Testis (tissue), 2 donors: ENCODE results near the gene NCKAP5.

Source experiments
- CTCF ChIP-seq, 3 experiments: fragments of 450-650 bp in 2 of 3; fragments of 200-600 bp in 1 of 3; sonication (generic) in 1 of 3; IDR thresholded peaks; one replicate each; pipeline ENCODE4 v1.5.1; 2016 to 2019; ENCODE audit warnings: antibody characterized with exemption in 3 of 3, mild to moderate bottlenecking in 2 of 3, moderate library complexity in 1 of 3
- POLR2A ChIP-seq: fragments of 450-650 bp; IDR thresholded peaks from one replicate; pipeline ENCODE4 v1.6.1; 2017; ENCODE audit warnings: antibody characterized with exemption, mild to moderate bottlenecking, moderate library complexity

GRCh38 chr2:132623096-132623839, 945.0 kb downstream of the NCKAP5 start:
- TF ChIP-seq CTCF (IDR thresholded peaks at IDR 0.05) (no peak), POLR2A (no peak)
